Chondrocyte (in vitro differentiated cells): ENCODE results near the gene TCFL5. TPM values are rescaled to one million over a fixed set of nuclear protein-coding genes. Genes with fewer than 3 reads are reported as not detected.
"Not testable (repeated sequence)": the region's sequence is repeated elsewhere in the genome, so short reads cannot be mapped to it uniquely, and the experiment has no call there.

ENCODE experiments used
- DNase-seq: peaks from one replicate; pipeline ENCODE4 v3.0.0; 2021; ENCODE audit warnings: mixed read lengths, low spot score
- H3K27ac Mint-ChIP-seq: one replicate; pipeline ENCODE4 v1.8.0; 2021; ENCODE audit warnings: mild to moderate bottlenecking, moderate library complexity, mixed read lengths; ENCODE audit not compliant: unreplicated experiment
- H3K27me3 Mint-ChIP-seq: 2 replicates; pipeline ENCODE4 v1.8.0; 2021; ENCODE audit warnings: low read depth, mixed read lengths
- H3K36me3 Mint-ChIP-seq: 2 replicates; pipeline ENCODE4 v1.8.0; 2021; ENCODE audit warnings: low read depth, mixed read lengths
- H3K4me1 Mint-ChIP-seq: 2 replicates; pipeline ENCODE4 v1.8.0; 2021; ENCODE audit warnings: low read depth, mild to moderate bottlenecking, mixed read lengths
- H3K4me3 Mint-ChIP-seq: one replicate; pipeline ENCODE4 v1.8.0; 2021; ENCODE audit warnings: mild to moderate bottlenecking, moderate library complexity, mixed read lengths; ENCODE audit not compliant: unreplicated experiment
- H3K9me3 Mint-ChIP-seq: 2 replicates; pipeline ENCODE4 v1.8.0; 2021; ENCODE audit warnings: low read depth, mixed read lengths
- total RNA-seq: library from RNA; stranded (reverse); gene quantifications from 3 replicates; pipeline ENCODE4 v1.2.1, GENCODE V29; 2021
- TF ChIP-seq, protein P1 (sequence below): fragments of 200-600 bp; sonication (generic); IDR thresholded peaks from 2 replicates; pipeline ENCODE4 v1.5.0; 2021; ENCODE audit warnings: antibody characterized with exemption, mild to moderate bottlenecking, moderate library complexity

TCFL5 gene
- total RNA-seq, 1 donor from 2014 or later: 12.7 TPM

DNA sequence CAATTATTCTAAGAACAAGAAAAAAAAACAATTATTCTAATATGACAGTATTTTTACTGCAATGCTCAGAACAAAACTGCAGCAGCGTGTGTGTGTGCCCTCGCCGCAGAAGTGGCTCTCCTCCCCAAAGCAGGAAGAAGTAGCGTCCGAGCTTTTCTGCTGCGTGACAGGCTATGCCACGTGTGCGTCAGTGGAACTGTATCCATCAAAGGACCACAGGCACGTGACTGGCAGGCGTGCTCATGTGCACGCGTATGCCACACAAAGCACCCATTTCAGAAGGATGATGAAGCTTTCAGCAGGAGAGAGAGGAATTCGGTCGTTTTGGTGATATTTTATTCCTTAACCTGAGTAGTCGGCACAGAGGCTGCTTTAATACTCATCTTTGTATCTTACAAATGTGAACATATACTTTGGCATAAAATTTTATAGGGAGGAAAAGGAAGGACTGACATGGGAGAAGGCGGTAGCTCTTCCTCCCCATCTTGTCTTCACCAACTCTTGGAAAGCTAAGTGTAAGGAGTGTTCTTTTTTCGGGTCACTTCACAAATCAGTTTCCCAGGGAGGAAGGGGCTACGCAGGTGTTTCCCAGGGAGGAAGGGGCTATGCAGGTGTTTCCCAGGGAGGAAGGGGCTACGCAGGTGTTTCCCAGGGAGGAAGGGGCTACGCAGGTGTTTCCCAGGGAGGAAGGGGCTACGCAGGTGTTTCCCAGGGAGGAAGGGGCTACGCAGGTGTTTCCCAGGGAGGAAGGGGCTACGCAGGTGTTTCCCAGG, 3.4 kb downstream of the TCFL5 start:
- H3K27me3 Mint-ChIP-seq: no peaks in the 10 kb centered on the region
- TF ChIP-seq, protein P1, sequence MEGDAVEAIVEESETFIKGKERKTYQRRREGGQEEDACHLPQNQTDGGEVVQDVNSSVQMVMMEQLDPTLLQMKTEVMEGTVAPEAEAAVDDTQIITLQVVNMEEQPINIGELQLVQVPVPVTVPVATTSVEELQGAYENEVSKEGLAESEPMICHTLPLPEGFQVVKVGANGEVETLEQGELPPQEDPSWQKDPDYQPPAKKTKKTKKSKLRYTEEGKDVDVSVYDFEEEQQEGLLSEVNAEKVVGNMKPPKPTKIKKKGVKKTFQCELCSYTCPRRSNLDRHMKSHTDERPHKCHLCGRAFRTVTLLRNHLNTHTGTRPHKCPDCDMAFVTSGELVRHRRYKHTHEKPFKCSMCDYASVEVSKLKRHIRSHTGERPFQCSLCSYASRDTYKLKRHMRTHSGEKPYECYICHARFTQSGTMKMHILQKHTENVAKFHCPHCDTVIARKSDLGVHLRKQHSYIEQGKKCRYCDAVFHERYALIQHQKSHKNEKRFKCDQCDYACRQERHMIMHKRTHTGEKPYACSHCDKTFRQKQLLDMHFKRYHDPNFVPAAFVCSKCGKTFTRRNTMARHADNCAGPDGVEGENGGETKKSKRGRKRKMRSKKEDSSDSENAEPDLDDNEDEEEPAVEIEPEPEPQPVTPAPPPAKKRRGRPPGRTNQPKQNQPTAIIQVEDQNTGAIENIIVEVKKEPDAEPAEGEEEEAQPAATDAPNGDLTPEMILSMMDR: no peak
- peak; percentile 26 for DNase-seq
- H3K4me3 Mint-ChIP-seq: no peak overlapping the region
- peaks cover 23% of the 10 kb centered on the region for H3K4me1 Mint-ChIP-seq
- H3K27ac Mint-ChIP-seq: no peak overlapping the region
- peaks cover 12% of the 10 kb centered on the region for H3K36me3 Mint-ChIP-seq
- H3K9me3 Mint-ChIP-seq: no peaks in the 10 kb centered on the region

DNA sequence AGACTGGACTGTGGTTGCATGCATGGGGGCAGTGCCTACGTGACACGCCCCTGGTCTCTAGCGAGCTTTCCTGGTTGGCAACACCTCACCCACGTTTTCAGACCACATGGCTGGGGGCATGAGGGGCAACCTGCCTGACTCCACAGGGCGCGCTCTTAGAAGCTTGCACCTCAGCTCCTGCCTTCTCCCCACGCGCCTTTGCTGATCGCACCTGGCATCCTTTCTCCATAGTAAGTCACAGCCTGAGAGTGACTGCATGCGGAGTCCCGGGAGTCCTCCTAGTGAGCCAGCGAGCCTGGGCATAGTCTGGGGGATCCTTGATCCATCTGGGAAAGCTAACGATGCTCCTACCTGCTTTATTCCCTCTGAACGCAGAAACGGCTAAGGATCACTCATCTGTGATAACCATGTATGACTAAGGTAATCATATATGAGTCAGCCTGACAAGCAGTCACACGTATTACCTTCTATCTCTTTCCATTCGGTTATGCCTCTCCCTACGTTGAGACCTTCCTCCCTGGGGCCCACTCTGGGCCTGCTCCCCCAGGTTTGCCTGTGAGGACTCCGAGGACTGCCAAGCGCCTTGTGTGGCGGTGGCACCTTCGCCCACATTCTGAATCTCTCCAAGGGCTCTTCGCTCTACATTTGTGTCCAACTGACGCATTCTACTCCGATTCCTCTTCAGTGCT, 4.5 kb downstream of the TCFL5 start:
- Mint-ChIP-seq H3K9me3 (no peaks in the 10 kb centered on the region), H3K4me1 (peaks cover 18% of the 10 kb centered on the region), H3K4me3 (no peak overlapping the region), H3K27ac (no peak overlapping the region), H3K36me3 (peaks cover 17% of the 10 kb centered on the region), H3K27me3 (no peaks in the 10 kb centered on the region)
- peak; percentile 62 for DNase-seq
- TF ChIP-seq, protein P1: no peak

DNA sequence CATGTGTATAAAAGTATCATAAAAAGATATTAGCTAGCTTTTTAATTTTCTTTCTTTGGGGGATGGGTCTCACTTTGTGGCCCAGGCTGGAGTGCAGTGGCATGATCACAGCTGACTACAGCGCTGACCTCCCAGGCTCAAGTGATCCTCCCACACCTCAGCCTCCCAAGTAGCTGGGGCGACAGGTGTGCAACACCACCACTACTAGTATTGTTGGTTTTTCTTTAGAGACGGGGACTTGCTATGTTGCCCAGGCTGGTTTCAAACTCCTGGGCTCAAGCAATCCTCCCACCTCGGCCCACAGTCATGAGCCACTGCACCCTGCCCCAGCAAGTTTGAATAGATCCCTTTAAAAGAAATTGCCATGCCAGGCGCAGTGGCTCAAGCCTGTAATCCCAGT, 6.5 kb downstream of the TCFL5 start:
- Mint-ChIP-seq H3K27ac (no peak overlapping the region), H3K4me3 (no peak overlapping the region), H3K36me3 (peaks cover 22% of the 10 kb centered on the region), H3K4me1 (peaks cover 11% of the 10 kb centered on the region), H3K27me3 (no peaks in the 10 kb centered on the region), H3K9me3 (no peaks in the 10 kb centered on the region)
- TF ChIP-seq, protein P1: no peak
- DNase-seq: no peak

DNA sequence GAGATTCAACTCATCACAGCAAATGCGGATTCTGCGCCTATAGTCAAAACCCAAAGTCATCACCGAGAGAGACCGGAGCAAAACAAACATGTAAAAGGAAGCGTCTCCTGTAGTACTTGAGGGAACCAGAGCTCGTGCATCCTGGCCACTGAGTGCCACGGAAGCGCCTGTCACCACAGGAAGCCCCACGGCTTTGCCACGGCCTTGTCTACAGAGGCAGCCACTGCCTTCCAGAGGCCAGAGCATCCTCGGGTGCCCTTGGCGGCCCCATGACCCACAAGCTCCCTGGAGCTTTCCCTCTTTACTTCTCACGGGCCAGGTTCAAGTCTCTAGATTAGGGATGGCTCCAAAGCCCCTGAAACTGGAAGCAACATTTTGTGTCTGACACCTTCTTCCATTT, 7.5 kb downstream of the TCFL5 start:
- peaks cover under 1% of the 10 kb centered on the region for H3K4me1 Mint-ChIP-seq
- H3K36me3 Mint-ChIP-seq: peaks cover 25% of the 10 kb centered on the region
- H3K27me3 Mint-ChIP-seq: no peaks in the 10 kb centered on the region
- no peak overlapping the region for H3K4me3 Mint-ChIP-seq
- TF ChIP-seq, protein P1: no peak
- no peak overlapping the region for H3K27ac Mint-ChIP-seq
- peak; percentile 74 for DNase-seq
- no peaks in the 10 kb centered on the region for H3K9me3 Mint-ChIP-seq

DNA sequence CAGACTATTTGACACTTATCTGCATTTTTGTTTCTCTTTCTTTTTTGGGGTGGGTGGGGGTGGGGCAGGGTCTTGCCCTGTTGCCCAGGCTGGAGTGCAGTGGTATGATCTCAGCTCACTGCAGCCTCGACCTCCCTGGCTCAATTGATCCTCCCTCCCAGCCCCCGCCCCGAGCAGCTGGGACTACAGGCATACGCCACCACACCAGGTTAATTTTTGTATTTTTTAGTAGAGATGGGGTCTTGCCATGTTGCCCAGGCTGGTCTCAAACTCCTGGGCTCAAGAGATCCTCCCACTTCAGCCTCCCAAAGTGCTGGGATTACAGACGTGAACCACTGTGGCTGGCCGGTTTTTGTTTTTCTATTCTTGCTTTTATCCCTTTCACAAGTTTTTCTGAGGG, 8.3 kb downstream of the TCFL5 start:
- H3K4me1 Mint-ChIP-seq, H3K4me3 Mint-ChIP-seq, H3K27me3 Mint-ChIP-seq, H3K27ac Mint-ChIP-seq, H3K9me3 Mint-ChIP-seq: not testable (repeated sequence)
- peak; percentile 4 for DNase-seq
- peaks cover 25% of the 10 kb centered on the region for H3K36me3 Mint-ChIP-seq
